ENCODE results near the gene OCRL.

DNA sequence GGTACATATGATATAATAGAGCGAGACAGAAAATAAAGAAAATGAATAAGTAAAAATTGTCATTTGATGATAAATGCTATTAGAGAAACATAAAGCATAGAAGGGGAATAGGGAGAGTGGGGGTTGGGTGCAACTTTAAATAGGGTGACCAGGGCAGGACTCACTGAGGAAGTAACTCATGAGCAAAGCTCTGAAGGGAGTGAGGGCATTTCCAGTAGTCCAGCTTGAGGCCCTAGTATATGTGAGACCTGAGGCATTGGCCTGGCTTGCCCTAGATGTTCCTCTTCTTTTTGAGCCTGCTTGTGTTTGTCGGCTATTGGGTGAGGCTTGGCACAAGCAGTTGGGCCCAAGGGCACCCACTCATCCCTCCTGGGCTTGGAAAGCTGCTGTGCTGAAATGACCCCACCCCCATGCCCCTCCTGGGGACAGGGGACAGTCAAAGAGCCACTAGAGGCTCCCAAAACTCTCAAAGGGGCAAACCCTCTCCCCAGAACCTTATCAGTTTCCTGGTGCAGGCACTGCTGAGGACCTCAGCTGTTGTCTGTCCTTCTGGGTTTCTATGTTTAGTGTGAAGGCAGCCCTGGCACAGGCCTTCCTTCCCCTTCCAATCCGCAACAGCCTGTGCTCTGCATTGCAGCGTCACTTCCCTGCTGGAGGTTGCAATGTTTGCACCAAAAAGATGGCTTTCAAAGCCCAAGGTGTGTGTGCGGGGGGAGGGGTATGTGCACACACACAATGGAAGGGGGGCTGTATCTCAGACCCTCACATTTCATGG, 74.6 kb downstream of the OCRL start:
- TF ChIP-seq, protein P1, sequence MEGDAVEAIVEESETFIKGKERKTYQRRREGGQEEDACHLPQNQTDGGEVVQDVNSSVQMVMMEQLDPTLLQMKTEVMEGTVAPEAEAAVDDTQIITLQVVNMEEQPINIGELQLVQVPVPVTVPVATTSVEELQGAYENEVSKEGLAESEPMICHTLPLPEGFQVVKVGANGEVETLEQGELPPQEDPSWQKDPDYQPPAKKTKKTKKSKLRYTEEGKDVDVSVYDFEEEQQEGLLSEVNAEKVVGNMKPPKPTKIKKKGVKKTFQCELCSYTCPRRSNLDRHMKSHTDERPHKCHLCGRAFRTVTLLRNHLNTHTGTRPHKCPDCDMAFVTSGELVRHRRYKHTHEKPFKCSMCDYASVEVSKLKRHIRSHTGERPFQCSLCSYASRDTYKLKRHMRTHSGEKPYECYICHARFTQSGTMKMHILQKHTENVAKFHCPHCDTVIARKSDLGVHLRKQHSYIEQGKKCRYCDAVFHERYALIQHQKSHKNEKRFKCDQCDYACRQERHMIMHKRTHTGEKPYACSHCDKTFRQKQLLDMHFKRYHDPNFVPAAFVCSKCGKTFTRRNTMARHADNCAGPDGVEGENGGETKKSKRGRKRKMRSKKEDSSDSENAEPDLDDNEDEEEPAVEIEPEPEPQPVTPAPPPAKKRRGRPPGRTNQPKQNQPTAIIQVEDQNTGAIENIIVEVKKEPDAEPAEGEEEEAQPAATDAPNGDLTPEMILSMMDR (conservative IDR thresholded peaks at IDR 0.05; ENCODE audit: low read depth in 2 of 2), result no peak
- TF ChIP-seq EZH2 (IDR thresholded peaks at IDR 0.05; ENCODE audit: low read depth, unreplicated experiment), result no peak
- no peak for TF ChIP-seq POLR2AphosphoS5 (IDR thresholded peaks at IDR 0.05; ENCODE audit: low read depth)
